Adrenal gland (tissue), 5 donors: ENCODE results near the gene ME2.

Source experiments
- POLR2A ChIP-seq, 2 donors: fragments of 450-650 bp; IDR thresholded peaks; one replicate each; pipeline ENCODE4 v1.6.1; 2017; ENCODE audit warnings: antibody characterized with exemption in 2 of 2, mild to moderate bottlenecking in 2 of 2, moderate library complexity in 1 of 2
- TF ChIP-seq, protein P1 (sequence below), 6 experiments: fragments of 450-650 bp in 4 of 6; fragments of 200-600 bp in 2 of 6; sonication (generic) in 1 of 6; IDR thresholded peaks; 1 replicate in 5 of 6; 2 replicates in 1 of 6; pipeline versions ENCODE4 v1.5.1 to v1.8.0; 2016 to 2021; ENCODE audit warnings: antibody characterized with exemption in 6 of 6, mild to moderate bottlenecking in 2 of 6, moderate library complexity in 1 of 6
- donor health status: DM: no; HTN: no; CAD: no.

DNA sequence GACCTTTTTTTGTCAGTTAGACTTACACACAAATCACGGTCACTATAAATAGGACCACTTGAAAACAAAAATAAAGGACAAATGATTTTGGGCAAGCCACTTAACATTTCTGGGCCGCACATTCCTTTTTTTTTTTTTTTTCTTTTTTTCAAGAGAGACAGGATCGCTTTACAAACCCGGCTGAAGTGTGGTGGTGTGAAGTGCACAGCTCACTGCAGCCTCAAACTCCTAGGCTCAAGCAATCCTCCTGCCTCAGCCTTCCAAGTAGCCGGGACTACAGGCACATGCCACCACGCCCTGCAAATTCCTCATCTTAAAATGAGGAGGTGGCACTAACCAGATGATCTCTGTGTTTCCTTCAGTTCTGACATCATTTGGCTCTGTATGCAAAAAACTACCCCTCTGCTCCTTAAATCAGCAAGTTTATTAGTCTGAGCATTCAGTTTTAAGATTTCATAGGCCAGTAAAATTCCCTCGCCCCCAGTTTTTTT lies 30.8 kb upstream of the ME2 start:
- TF ChIP-seq, protein P1, sequence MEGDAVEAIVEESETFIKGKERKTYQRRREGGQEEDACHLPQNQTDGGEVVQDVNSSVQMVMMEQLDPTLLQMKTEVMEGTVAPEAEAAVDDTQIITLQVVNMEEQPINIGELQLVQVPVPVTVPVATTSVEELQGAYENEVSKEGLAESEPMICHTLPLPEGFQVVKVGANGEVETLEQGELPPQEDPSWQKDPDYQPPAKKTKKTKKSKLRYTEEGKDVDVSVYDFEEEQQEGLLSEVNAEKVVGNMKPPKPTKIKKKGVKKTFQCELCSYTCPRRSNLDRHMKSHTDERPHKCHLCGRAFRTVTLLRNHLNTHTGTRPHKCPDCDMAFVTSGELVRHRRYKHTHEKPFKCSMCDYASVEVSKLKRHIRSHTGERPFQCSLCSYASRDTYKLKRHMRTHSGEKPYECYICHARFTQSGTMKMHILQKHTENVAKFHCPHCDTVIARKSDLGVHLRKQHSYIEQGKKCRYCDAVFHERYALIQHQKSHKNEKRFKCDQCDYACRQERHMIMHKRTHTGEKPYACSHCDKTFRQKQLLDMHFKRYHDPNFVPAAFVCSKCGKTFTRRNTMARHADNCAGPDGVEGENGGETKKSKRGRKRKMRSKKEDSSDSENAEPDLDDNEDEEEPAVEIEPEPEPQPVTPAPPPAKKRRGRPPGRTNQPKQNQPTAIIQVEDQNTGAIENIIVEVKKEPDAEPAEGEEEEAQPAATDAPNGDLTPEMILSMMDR (IDR thresholded peaks at IDR 0.05) = no peak
- TF ChIP-seq POLR2A (IDR thresholded peaks at IDR 0.05) = no peak
